HepG2 (cell line): Measurements from ENCODE around the gene RTP5. TPM values are rescaled to one million over a fixed set of nuclear protein-coding genes. Genes with fewer than 3 reads are reported as not detected.
A peak's percentile ranks its signal among the peaks of the same experiment; 100 is the strongest.

Experiments
- ATAC-seq: fragments of 200-7000 bp; cut with Tn5 transposase; 3 replicates; pipeline ENCODE4 v1.9.1; 2020; ENCODE audit warnings: mild to moderate bottlenecking, moderate library complexity
- BruUV-seq: library from RNA; stranded (reverse); fragments of 400-500 nt; replicated peaks from 2 replicates; lab custom pipeline; 2021; lab: Mats Ljungman, UMichigan
- CTCF ChIA-PET: fragments of 300-600 bp; formaldehyde crosslinking; extraction: SDS; loops from one replicate; lab custom pipeline; 2021; ENCODE audit warnings: low total read pairs, inconsistent platforms, low intra/inter-chr PET ratio; lab: Yijun Ruan, JAX
- POLR2A ChIA-PET: fragments of 350-600 bp; sonication (Branson Sonifier 250); formaldehyde crosslinking; loops from one replicate; lab custom pipeline; 2020; ENCODE audit warnings: antibody characterized with exemption, inconsistent platforms; lab: Yijun Ruan, JAX
- DNase-seq: peaks from one replicate; pipeline ENCODE4 v3.0.0-alpha.2; 2015; ENCODE audit warnings: low spot score
- FAIRE-seq: peaks from 3 replicates; lab custom pipeline; 2011; peaks lifted over from hg19 to GRCh38; lab: Jason Lieb, UNC
- H2AFZ ChIP-seq: one replicate; pipeline ENCODE4 v1.6.1; 2011; ENCODE audit warnings: low read length, inconsistent platforms
- H3K27ac ChIP-seq: fragments of 300-600 bp; 3 replicates; pipeline ENCODE4 v1.8.0; 2011; ENCODE audit warnings: mixed run types, mild to moderate bottlenecking, mixed read lengths, low read length, inconsistent platforms; ENCODE audit not compliant: insufficient read depth; ENCODE audit errors: extremely low read length
- H3K27me3 ChIP-seq, 2 experiments: fragments of 200-600 bp in 1 of 2; 2 replicates in 1 of 2; 3 replicates in 1 of 2; pipeline versions ENCODE4 v1.6.0 to v1.8.0; 2011; ENCODE audit warnings: low read length in 2 of 2, mild to moderate bottlenecking in 2 of 2, moderate library complexity in 2 of 2, inconsistent platforms in 1 of 2; ENCODE audit not compliant: insufficient read depth in 2 of 2, control insufficient read depth in 1 of 2
- H3K36me3 ChIP-seq, 2 experiments: fragments of 200-600 bp in 1 of 2; replicated peaks in 1 of 2; 2 replicates in 1 of 2; 3 replicates in 1 of 2; pipeline versions ENCODE4 v1.5.1 to v1.8.0; 2011; ENCODE audit warnings: low read length in 2 of 2, inconsistent platforms in 1 of 2; ENCODE audit not compliant: insufficient read depth in 2 of 2, control insufficient read depth in 1 of 2
- H3K4me1 ChIP-seq: 2 replicates; pipeline ENCODE4 v1.5.1; 2012; ENCODE audit warnings: low read length, inconsistent platforms; ENCODE audit not compliant: insufficient read depth
- H3K4me2 ChIP-seq: 2 replicates; pipeline ENCODE4 v1.6.0; 2011; ENCODE audit warnings: low read depth, low read length, inconsistent platforms
- H3K4me3 ChIP-seq, 3 experiments: fragments of 200-600 bp in 1 of 3; sonication (generic), shearing (Covaris generic) in 1 of 3; replicated peaks in 1 of 3; 2 replicates each; pipeline ENCODE4 v1.5.1; 2011 to 2016; ENCODE audit warnings: low read length in 3 of 3, inconsistent platforms in 2 of 3, low read depth in 2 of 3, mild to moderate bottlenecking in 2 of 3, control low read depth in 1 of 3, mixed read lengths in 1 of 3; ENCODE audit not compliant: insufficient read depth in 1 of 3
- H3K79me2 ChIP-seq: one replicate; pipeline ENCODE4 v1.6.1; 2011; ENCODE audit warnings: low read length, inconsistent platforms; ENCODE audit not compliant: insufficient read depth
- H3K9ac ChIP-seq: 2 replicates; pipeline ENCODE4 v1.6.0; 2011; ENCODE audit warnings: mild to moderate bottlenecking, low read depth, low read length, inconsistent platforms; ENCODE audit not compliant: insufficient read depth
- H3K9me3 ChIP-seq: 2 replicates; pipeline ENCODE4 v1.5.1; 2012; ENCODE audit warnings: mild to moderate bottlenecking, low read length
- H4K20me1 ChIP-seq: 2 replicates; pipeline ENCODE4 v1.6.0; 2011; ENCODE audit warnings: inconsistent platforms, mild to moderate bottlenecking, low read length, moderate library complexity; ENCODE audit not compliant: insufficient read depth
- ARNTL ChIP-seq: sonication (generic); formaldehyde crosslinking; IDR thresholded peaks from 2 replicates; pipeline ENCODE4 v1.4.0; 2020; ENCODE audit warnings: mild to moderate bottlenecking, missing genetic modification reagents
- FOXA3 ChIP-seq: IDR thresholded peaks from 2 replicates; pipeline ENCODE4 v1.6.1; 2016; ENCODE audit warnings: missing genetic modification reagents, missing compliant biosample characterization
- HCFC1 ChIP-seq: fragments of 150-350 bp; IDR thresholded peaks from 2 replicates; pipeline ENCODE4 v1.6.1; 2014; ENCODE audit warnings: low read depth, low read length
- KDM3A ChIP-seq: IDR thresholded peaks from 2 replicates; pipeline ENCODE4 v1.6.1; 2018; ENCODE audit warnings: low read depth, missing compliant biosample characterization
- SOX5 ChIP-seq: IDR thresholded peaks from 2 replicates; pipeline ENCODE4 v1.6.1; 2016; ENCODE audit warnings: borderline replicate concordance
- ZFP91 ChIP-seq: sonication (generic); formaldehyde crosslinking; IDR thresholded peaks from 2 replicates; pipeline ENCODE4 v1.9.0; 2022; ENCODE audit warnings: missing genetic modification reagents, mild to moderate bottlenecking, borderline replicate concordance
- ZNF124 ChIP-seq: sonication (generic); formaldehyde crosslinking; IDR thresholded peaks from 2 replicates; pipeline ENCODE4 v1.4.0; 2020; ENCODE audit warnings: missing genetic modification reagents
- ZNF143 ChIP-seq: sonication (generic); formaldehyde crosslinking; IDR thresholded peaks from 2 replicates; pipeline ENCODE4 v1.4.0; 2020; ENCODE audit warnings: missing genetic modification reagents
- WGBS: methylation state at CpG from one replicate; pipeline ENCODE4 v1.1.6; 2017; ENCODE audit warnings: low lambda C conversion rate; 5-methylcytosine and 5-hydroxymethylcytosine counted together
- in situ Hi-C: cut with HindIII; loops from 2 replicates; pipeline ENCODE4 v1.10.0; 2017; ENCODE audit warnings: low pct_unique_long_range_greater_than_20kb; ENCODE audit not compliant: extremely low pct_ligation_motif_present
- intact Hi-C: fragments of 100-400 bp; cut with micrococcal nuclease; formaldehyde crosslinking; loops from one replicate; pipeline ENCODE4 v1.10.0; 2022; ENCODE audit not compliant: unreplicated experiment
- polyA plus RNA-seq, 8 experiments: library from polyadenylated mRNA; depleted of rRNA in 3 of 8; stranded (reverse) in 7 of 8; unstranded in 1 of 8; fragments of >200 nt; fragmentation: Illumina TruSeq in 4 of 8; extraction: Trizol in 4 of 8; gene quantifications; 2 replicates each; pipeline versions ENCODE4 v1.2.1 to v1.2.3, GENCODE V29; 2011 to 2016; ENCODE audit warnings: low read depth in 4 of 8, missing spikeins in 1 of 8, mixed read lengths in 1 of 8; ENCODE audit not compliant: insufficient read depth in 1 of 8
- total RNA-seq, 5 experiments: library from RNA; depleted of rRNA; stranded (reverse); fragments of >200 nt; fragmentation: Illumina TruSeq; extraction: Trizol; gene quantifications; 2 replicates each; pipeline ENCODE4 v1.2.3, GENCODE V29; 2016; ENCODE audit warnings: low read depth in 1 of 5

Gene RTP5
- total and polyA plus RNA-seq, 2 of the 13 experiments (the other 11 are each of a cell fraction or from before 2014, with no cell fraction given) = not detected

DNA sequence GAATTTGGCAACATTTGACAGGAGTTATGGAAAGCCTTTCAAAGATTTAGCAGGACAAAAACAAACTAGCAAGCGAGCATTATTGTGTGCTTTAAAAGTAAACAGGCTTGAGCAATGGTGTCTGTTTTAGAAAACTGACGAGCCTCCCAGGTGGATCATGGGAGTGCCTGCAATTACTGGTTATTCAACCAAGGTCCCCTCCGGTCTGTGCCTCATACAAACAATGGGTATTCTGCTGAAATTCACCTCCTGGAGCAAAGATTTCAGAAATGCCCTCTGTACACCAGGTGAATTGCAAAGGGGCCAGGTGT is 22.4 kb downstream of the RTP5 start:
- ChIA-PET POLR2A (no interaction called here), CTCF (no interaction called here)
- Histone ChIP-seq H3K36me3 (no peaks in the 10 kb centered on the region), H2AFZ (no peak overlapping the region), H3K27me3 (peaks cover 5 to 44% of the 10 kb centered on the region in 2 experiments; a peak in 3 of 5 replicates), H3K9ac (no peak overlapping the region), H3K27ac (no peak overlapping the region), H4K20me1 (no peaks in the 10 kb centered on the region), H3K4me1 (peaks cover 17% of the 10 kb centered on the region), H3K4me3 (no peak overlapping the region; a peak in 1 of 6 replicates), H3K9me3 (no peaks in the 10 kb centered on the region), H3K79me2 (no peaks in the 10 kb centered on the region), H3K4me2 (peak overlapping the region; percentile 42; the same call in 1 of the 2 replicates)
- no peak for FAIRE-seq
- BruUV-seq = no TSS peak
- TF ChIP-seq SOX5 (CRISPR knock-in tag) = 0 out of 2 replicates have a peak, but pooled peaks have one; percentile 16
- TF ChIP-seq ZNF143 (CRISPR knock-in tag) = peak; percentile 19; the same call in 1 of the 2 replicates
- TF ChIP-seq ARNTL (CRISPR knock-in tag) = no peak
- TF ChIP-seq ZNF124 (CRISPR knock-in tag) = no peak
- TF ChIP-seq ZFP91 (CRISPR knock-in tag) = 0 out of 2 replicates have a peak, but pooled peaks have one; percentile 21
- no peak for TF ChIP-seq KDM3A (CRISPR knock-in tag)
- 0 out of 2 replicates have a peak, but pooled peaks have one; percentile 45 for TF ChIP-seq FOXA3 (CRISPR knock-in tag)
- TF ChIP-seq HCFC1 = no peak
- 3% methylated on average over 2 of the region's 3 CpGs for WGBS
- no peak for DNase-seq
- no peak for ATAC-seq
- in situ Hi-C loops = no loop called here
- intact Hi-C loops = no loop called here
